HL-60/S4 (cell line): ENCODE results near the gene FAM3B.
"Not testable (repeated sequence)": the region's sequence is repeated elsewhere in the genome, so short reads cannot be mapped to it uniquely, and the experiment has no call there.

Source experiments
- in situ Hi-C: fragments of 300-500 bp; cut with MboI; formaldehyde crosslinking; loops from 2 replicates; pipeline ENCODE4 v1.14.3; 2022; ENCODE audit warnings: low sequenced_read_pairs

FAM3B gene, protein sequence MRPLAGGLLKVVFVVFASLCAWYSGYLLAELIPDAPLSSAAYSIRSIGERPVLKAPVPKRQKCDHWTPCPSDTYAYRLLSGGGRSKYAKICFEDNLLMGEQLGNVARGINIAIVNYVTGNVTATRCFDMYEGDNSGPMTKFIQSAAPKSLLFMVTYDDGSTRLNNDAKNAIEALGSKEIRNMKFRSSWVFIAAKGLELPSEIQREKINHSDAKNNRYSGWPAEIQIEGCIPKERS

DNA sequence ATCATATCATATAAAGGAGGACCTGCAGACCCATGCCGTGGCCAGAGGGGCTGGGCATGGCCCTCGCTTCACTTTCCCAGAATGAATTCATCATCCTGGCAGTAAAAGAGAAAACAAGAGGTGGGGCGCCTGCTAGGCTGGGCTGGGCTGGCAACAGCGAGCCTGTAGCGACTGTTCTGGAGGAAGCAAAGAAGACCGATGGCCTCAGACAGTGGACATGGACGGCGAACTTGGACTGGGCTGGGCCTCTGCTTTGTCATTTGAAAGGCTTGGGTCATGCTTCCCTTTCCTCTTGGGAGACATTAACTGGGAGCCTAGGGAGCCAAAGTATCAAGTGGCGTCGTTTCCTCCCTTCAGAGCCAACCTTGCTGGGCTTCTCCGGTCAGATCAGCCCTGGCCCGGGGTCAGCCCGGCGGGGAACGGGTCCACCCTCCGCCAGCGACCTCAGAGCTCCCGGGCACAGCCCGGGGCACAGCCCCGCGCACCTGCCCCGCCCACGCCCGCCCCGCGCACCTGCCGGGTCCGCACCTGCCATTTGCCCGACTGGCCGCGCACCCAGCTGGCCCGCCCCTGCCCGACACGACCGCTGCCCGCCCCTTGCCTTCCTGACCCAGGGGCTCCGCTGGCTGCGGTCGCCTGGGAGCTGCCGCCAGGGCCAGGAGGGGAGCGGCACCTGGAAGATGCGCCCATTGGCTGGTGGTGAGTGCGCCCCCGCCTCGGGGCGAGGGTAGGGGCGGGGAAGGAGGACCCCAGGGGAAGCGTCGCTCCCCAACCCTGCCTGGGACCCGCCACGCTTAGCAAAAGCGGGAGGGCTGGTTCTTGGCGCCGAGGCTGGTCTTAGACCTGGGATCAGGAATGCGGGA, at the start of gene FAM3B:
TSS of gene FAM3B (plus strand) at position 602 of the 863 bp plus-strand sequence. CDS start at position 681, 79 bp downstream.
- in situ Hi-C loops = no loop called here

DNA sequence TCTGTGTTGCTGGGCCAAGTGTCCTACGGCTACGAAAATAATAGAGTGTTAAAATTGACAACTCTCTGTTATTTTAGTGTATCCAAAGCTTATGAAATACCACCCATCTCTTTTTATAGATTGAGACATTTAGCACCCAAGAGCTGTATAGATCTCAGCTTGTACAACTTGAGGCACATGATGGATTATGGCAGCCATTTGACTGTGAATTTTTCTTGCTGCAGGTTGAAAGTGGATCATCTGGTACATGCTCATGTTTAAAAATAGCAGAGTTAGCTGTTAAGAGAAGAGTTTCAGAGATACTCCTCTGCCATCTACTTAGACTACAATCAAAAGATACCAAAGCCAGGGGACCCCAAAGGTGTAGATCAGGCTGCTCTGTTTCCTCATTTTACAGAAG, 49.3 kb upstream of the FAM3B start:
- in situ Hi-C loops = no loop called here

DNA sequence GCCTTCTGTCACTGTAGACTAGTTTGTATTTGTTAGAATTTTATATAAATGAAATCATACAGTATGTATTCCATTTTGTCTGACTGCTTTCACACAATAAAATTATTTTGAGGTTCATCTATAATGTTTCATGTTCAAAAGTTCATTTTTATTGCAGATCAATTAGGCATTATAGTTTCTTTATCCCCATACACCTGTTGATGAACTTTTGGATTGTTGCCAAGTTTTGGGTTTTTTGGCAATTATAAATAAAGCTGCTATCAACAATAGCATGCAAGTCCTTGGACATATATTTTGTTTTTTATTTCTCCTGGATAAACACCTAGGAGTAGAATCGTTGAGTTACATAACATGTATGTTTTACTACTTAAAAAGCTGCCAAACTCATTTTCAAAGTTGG, 47.1 kb upstream of the FAM3B start:
- in situ Hi-C loops = no loop called here

DNA sequence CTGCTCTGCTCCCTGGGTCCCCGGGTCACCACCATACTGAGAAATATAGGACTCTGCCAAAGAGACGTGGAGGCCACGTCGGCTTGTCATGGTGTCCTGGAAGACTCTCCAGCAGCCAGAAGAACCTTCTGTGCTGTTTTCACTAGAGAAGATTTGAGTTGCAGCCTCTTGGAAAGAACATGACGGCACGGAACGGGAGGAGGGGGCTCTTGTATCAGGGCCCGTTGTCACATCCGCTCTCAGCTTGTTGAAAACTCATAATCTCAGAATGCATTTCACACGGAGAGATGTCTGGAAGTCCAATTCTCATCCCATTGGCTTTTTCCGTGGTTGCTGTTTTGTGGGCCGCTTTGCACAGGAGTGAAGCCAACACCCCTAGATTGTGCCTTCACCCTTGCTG, 39.4 kb upstream of the FAM3B start:
- in situ Hi-C loops = no loop called here

DNA sequence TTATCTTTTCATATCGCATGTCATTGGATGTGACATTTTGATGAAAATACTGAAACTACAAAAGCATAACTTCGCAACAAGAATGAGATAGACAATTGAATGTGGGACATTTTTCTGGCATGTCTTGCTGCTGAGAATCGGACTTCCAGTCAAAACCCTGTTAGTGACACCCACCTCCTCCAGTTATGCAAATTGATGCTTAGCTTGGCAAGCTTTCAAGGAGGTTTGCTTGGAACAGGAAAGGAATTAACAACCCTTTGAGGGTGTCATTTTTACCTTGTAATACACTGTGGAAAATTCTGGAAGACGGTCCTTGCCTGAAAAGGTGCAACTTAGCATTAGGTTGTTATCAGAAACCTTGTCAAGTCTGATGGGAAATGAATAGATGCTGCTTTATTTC, 38.8 kb upstream of the FAM3B start:
- in situ Hi-C loops = no loop called here

DNA sequence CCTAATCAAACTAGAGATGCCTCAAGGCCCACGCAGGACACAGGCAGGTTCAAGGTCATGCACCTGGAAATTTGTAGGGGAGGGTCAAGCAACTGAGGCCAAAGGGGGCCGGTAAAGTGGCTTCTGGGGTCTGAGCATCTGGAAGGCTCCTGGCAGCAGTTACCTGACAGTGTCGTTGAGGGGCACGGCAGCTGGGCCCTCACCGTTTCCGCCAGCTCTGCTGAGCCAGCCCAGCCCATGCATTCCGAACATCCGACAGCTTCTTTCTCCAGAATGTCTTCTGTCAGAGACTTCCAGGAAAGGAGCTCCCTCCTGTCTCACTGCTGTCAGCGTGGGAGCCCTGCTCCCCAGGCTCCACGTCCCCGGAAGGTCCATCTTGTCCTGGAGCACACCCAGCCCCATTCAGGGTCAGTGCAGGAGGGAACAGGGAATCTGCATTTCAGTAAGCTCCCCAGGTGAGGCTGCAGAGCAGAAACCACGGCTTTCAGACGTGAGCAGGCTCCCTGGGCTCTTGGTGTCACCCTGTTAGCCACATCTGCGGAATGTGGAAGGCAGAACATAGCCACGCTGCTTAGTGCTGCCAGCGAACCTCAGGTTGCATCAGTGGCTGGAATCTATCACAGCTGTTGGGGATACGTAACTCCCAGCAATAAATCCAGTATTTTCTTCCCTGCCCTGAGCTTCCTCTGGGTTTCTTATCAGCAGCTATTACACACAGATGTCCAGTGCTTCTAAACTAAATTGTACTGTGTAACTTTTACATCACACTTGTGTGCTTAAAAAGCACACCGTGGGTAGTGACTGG, 36.3 kb upstream of the FAM3B start:
- in situ Hi-C loops = no loop called here

DNA sequence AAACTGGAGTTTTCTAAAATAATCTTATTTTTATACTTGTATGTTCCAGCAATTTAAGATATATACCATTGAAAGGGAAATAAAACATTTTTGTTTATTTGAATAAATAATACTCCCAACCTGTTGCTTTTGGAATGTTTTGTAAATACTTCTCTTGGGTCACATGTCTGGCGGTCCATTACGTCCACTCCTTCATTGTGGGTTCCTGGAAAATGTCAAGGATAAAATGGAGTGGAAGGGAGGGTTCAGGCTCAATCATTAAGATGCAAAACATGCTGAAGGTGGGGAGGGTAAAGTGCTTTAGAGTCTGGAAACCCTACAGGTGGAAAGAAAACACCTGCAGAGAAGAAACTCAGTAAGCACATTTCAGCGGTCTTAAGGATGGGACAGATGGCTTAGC, 34.2 kb upstream of the FAM3B start:
- in situ Hi-C loops = no loop called here

DNA sequence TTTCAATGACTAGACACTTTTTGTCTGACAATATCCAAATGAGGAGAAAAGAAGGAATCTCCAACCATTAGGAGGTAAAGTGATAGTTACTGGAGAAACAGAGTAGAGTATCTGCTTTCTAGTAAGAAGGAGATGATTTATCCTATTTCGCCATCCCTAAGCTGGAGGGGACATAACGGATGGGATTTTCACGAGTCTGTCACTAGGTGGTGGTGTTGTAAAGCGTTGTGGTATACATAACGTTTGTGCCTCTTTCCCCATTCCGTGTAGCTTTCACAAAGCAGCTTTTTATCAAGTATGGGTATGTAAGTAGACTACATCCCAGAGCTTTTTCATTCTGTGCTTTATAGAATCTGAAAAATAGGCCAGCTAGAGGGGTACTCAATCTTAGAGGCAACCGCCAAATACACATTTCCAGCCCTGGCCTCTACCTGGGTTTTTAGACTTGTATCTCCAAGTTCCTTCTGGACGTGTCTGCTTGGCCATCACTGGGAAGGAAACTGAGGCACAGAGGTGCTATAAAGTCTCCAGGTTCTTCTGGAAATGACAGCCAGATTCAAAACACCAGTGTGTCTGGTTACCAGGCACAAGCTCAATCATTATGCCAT, 33.3 kb upstream of the FAM3B start:
- in situ Hi-C loops = no loop called here

DNA sequence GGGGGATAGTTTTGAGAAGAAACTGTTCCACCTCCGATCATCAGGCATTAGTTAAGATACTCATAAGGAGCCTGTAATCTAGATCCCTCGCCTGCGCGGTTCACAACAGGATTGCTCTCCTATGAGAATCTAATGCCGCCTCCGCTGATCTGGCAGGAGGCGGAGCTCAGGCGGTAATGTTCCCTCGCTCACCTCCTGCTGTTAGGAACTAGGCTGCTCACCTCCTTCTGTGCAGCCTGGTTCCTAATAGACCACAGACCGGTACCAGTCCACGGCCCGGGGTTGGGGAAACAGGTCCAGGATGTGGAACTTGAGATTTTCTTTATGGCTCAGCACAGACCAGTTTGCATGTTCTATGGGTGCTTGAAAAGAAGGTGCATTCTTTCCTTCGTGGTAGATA, 27.2 kb upstream of the FAM3B start:
- in situ Hi-C loops = no loop called here

DNA sequence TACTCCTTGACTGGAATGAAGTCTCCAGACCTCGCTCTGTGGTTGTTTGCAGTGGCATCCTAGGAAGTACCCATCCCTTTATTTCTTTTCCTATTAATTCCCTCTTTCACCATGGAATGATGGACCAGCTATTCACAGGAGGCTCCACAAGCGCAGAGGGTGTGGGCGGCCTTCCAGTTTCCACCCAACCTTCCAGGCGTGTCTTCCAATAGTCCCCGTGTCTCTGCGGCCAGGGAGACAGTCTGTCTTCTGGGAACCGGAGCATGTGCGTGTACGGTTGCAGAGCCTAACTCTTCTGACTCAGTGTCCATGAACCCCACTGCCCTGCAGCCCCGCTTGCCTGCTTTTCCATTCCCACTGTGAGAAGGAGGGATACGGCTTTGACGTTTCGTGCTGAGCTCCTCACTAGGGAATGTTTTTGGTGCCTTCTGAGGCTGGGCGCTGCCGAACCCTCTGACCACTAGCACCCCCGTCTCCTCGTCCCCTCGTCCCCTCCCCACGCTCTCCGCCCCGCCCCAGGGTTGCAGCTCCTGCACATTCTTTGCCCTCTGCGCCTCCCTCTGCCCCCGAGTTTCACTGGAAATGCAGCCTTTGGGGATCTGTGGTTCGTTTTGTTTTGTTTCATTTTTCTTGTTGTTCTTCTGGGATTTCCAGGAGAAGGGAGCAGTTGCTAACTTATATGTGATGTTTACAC, 26.3 kb upstream of the FAM3B start:
- in situ Hi-C loops = no loop called here

DNA sequence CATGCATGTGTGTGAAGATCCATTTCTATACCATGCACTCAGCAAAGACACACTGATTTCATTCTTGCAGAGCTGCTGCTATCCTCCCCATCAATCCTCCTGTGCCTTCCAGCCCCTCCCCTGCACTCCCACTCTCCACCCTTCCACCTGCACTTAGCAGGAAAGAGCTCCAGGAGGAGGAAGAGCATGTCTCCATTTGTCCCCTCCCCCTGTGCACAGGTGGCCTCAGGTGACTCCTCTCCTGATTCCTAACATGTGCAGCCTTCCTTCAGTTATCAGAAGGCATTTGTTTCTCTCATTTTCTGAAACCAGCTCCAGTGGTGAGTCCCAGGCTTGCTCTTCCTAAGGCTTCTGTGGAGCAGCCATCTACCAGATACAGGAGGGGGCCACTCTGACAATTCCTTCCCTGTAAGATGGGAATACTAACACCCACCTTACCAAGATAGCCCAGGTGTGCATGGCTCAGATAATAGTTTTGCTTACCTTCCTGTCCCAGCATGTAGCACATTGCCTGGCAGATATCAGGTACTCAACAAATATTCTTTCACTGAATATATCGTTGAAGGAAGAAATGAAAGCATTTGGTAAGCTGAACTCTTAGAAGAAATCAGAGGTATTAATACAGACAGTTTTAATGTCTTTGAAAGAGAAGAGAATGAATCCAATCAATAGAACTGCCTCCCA, 21.9 kb upstream of the FAM3B start:
- in situ Hi-C loops = no loop called here

DNA sequence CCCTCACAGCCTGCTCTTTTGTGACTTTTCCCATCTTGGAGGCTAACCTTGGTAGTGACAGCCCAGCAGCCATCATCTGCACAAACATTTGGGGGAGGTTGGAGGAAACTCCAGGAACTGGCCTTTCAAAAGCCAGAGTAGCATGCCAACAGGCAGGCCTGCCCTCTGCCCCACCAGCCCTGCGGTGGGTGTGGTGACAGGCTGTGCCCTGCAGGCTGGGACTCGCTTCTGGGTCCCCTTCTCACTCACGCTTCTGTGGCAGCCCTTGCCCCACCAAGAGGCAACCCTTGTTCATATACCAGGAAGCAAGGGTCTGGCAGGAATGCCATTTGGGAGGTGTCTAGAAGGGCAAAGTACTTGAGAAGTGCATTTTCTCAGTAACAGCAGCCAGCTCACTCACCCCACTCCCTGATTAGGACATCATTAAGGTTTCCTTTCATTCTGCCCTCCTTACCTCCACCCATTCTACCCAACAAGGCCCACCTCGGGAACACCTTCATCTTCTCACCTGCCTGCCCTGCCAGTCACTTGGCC, 20.8 kb upstream of the FAM3B start:
- in situ Hi-C loops = no loop called here

DNA sequence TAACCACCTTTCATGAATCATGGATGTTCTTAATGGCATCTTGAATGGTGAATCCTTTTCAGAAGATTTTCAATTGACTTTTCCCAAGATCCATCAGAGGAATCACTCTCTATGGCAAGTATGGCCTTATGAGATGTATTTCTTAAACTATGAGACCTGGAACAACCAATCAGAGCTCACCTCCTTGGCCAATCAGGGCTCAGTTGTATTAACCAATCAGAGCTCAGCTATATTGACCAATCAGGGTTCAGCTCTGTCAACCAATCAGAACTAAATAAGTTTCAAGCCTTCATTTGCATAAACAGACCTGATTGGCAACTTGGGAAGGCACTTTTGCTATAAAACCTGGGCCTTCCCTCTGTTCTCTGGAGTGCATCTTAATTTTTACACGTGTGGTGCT, 13.6 kb upstream of the FAM3B start:
- in situ Hi-C loops = no loop called here

DNA sequence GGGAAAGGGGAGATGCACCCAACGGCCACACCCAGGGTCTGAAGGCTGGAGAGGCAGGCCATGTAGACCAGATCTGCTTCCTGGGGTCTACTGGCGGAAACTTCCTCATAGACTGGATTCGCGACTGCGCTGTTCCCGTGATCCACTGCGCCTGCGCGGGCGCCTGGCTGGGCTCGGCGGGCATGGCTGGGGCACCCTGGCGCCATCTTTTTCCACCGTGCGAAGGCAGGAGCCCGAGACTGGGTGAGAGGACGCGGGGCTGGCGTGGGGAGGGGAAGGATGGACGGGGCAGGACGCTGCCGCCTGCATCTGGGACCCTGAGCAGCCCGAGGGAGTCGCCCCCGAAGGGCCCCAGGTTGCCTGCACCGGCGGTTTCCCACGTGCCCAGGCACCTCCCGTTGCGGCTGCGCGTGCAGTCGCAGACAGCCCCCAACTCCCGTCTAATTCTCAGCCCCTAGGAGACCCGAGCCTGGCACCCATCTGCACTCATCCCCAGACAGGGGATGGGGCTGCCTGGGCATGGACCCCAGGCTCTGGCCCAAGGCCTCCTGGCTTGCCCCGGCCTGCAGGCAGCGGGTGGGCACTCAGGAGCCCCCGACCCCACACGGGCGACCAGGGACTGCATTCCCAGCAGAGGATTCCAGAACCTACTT, 12.4 kb upstream of the FAM3B start:
- in situ Hi-C loops = no loop called here

DNA sequence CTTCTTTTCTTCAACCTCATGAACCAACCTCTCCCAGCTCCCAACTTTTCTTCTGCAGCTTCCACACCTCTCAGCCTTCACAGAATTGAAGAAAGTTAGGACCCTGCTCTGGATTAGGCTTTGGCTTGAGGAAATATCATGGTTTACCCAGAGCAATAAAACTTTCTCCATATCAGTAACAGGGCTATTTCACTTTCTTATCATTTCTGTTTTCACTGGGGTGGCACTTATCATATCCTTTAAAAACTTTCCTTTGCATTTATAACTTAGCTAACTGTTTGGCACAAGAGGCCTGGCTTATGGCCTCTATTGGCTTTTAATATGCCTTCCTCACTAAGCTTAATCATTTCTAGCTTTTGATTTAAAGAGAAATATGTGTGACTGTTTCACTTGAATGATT, 9.4 kb upstream of the FAM3B start:
- in situ Hi-C loops = no loop called here

DNA sequence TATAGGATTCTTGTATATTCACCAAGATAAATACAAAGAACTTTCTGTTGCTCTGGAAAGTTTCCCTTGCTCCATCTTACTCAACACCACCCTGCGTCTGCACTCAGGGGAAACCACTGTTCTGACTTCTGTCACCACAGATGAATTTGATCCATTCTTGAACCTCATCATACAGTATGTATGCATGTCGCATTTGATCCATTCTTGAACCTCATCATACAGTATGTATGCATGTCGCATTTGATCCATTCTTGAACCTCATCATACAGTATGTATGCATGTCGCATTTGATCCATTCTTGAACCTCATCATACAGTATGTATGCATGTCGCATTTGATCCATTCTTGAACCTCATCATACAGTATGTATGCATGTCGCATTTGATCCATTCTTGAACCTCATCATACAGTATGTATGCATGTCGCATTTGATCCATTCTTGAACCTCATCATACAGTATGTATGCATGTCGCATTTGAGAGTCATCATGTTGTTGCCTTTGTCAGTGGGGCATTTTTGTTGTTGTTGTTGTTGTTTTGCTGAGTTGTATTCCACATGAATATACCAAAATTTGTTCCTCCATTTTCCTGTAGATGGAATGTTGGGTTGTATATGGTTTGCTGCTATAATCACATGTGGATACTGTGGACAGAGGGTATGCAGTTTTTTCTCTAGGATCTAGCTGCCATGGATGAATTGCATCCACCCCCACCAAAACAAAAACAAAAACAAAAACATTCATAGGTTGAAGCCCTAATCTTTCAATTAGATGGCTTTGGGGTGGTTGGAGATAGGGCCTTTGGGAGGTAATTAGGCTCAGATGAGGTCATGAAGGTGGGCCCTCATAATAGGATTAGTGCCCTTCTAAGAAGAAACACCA, 3.1 kb upstream of the FAM3B start:
- in situ Hi-C loops = not testable (repeated sequence)

DNA sequence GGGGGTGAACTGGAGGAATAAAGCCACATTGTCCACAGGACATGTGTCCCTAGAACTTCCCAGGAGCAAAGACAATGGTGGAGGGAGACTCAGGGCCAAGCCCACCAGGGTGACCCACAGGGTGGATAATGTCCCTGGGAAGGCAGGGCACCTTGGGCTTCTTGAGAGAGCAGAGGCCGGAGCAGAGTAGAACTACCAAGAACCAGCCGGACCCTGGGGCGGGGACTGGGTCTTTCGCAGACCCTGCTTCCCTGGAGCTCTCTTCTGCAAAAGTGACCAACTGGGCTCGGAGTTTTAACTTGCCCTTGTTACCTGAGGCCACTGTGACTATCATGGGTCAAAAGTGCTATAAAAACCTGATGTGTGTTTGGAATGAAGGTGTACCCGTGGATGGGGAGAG, 875 bp upstream of the FAM3B start:
- in situ Hi-C loops = no loop called here

DNA sequence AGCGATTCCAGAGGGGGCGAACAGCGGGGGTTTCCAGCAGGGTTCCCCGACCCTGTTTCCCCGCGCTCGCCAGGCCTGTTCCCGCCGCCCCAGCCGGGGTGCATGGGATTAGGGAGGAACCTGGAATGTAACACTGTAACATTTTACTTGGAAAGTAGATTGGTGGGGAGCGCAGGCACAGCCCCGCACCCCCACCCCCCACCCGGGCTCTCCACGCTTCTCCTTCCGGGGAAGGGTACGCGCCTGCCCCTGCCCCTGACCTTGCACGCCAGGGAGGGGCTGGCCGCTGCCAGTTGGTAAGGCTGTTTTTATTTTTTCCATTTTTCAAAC, 427 bp downstream of the FAM3B start:
- in situ Hi-C loops = no loop called here

DNA sequence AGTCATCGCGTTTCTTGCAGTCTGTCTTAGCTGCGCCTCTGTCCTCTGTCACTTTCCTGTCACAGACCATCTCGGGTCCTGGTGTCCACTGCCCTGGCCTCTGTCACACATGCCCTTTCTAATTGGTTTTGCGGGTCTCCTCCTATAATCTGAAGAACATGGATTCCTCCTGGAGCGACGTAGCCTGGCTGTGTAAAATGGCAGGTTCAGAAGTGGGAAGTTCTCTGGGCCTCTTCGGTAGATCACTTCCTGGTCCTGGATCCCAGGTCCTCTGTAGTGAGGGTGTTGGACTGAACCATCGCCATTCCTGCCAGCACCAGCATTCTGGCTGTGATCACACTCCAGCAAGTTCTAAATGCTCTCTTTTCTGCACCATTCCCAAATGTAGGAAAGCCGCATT, 857 bp downstream of the FAM3B start:
- in situ Hi-C loops = no loop called here
